ENCODE measurements around the gene DNAH7.

DNA sequence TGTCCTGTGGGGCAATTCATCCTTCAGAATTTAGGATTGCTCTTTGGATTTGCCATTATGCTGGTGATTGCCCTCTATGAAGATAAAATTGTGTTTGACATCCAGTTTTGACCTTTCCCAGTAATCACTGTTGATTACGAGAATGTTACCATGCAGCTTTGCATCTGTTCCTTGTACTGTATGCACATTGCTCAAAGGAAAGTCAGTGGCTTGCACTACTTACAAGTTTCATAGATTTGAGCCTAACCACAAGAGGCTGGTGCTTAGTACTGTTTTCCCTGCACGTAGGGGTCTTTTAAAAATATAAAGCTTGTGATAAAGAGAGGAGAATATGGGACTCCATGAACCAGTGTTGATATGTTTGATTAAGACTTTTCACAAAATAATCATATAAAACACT is 333.7 kb downstream of the DNAH7 start:
- TF ChIP-seq, protein P1, sequence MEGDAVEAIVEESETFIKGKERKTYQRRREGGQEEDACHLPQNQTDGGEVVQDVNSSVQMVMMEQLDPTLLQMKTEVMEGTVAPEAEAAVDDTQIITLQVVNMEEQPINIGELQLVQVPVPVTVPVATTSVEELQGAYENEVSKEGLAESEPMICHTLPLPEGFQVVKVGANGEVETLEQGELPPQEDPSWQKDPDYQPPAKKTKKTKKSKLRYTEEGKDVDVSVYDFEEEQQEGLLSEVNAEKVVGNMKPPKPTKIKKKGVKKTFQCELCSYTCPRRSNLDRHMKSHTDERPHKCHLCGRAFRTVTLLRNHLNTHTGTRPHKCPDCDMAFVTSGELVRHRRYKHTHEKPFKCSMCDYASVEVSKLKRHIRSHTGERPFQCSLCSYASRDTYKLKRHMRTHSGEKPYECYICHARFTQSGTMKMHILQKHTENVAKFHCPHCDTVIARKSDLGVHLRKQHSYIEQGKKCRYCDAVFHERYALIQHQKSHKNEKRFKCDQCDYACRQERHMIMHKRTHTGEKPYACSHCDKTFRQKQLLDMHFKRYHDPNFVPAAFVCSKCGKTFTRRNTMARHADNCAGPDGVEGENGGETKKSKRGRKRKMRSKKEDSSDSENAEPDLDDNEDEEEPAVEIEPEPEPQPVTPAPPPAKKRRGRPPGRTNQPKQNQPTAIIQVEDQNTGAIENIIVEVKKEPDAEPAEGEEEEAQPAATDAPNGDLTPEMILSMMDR (optimal IDR thresholded peaks at IDR 0.05 in 1 of 3, IDR thresholded peaks at IDR 0.05 in 1 of 3, conservative IDR thresholded peaks at IDR 0.05 in 1 of 3; ENCODE audit: extremely low read depth in 1 of 3, insufficient read depth in 2 of 3, low read length in 3 of 3), result no peak
- no peak for TF ChIP-seq EZH2 (IDR thresholded peaks at IDR 0.05; ENCODE audit: low read length)
